ENCODE measurements around the gene NXPH2.

NXPH2 gene

GRCh38 chr2:138707392-138708074 lies 72.7 kb downstream of the NXPH2 start:
- FAIRE-seq (no peak), DNase-seq (ENCODE audit: insufficient read length) (no peak)
- no peak for TF ChIP-seq POLR2AphosphoS5 (IDR thresholded peaks at IDR 0.05; ENCODE audit: low read depth, low read length)
- TF ChIP-seq TAF1 (IDR thresholded peaks at IDR 0.05; ENCODE audit: borderline replicate concordance, low read depth, low read length) = no peak
- no peak for TF ChIP-seq POLR2A (IDR thresholded peaks at IDR 0.05; ENCODE audit: low read depth, low read length)

DNA sequence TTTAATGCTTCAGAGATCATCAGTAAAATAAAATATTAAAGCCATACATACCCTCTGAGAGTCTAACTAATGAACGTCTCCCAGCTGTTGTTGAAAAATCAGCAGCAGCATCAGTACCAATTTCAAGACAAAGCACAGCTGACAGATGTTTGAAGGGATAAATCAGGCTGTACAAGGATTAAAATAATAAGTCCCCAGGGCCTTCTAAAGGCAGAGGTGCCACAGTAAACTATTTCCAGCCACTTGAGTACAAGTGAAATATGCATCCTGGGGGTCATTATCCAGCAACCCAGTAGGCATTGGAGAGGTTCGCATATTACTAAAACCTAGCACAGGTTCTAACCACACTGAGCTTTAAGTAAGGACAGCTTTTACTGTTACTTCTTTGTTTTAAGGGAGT lies 76.9 kb downstream of the NXPH2 start:
- no peak for TF ChIP-seq POLR2AphosphoS5 (IDR thresholded peaks at IDR 0.05; ENCODE audit: low read depth, low read length)
- TF ChIP-seq TAF1 (IDR thresholded peaks at IDR 0.05; ENCODE audit: borderline replicate concordance, low read depth, low read length) = no peak
- no peak for TF ChIP-seq POLR2A (IDR thresholded peaks at IDR 0.05; ENCODE audit: low read depth, low read length)
- DNase-seq (ENCODE audit: insufficient read length) (no peak), FAIRE-seq (no peak)

GRCh38 chr2:138700716-138701115 lies 79.5 kb downstream of the NXPH2 start:
- FAIRE-seq = no peak
- no peak for TF ChIP-seq POLR2AphosphoS5 (IDR thresholded peaks at IDR 0.05; ENCODE audit: low read depth, low read length)
- TF ChIP-seq POLR2A (IDR thresholded peaks at IDR 0.05; ENCODE audit: low read depth, low read length) = no peak
- no peak for TF ChIP-seq TAF1 (IDR thresholded peaks at IDR 0.05; ENCODE audit: borderline replicate concordance, low read depth, low read length)
- no peak for DNase-seq (ENCODE audit: insufficient read length)

GRCh38 chr2:138699421-138699820 lies 80.8 kb downstream of the NXPH2 start:
- DNase-seq (ENCODE audit: insufficient read length) = no peak
- TF ChIP-seq POLR2AphosphoS5 (IDR thresholded peaks at IDR 0.05; ENCODE audit: low read depth, low read length) (no peak), TAF1 (IDR thresholded peaks at IDR 0.05; ENCODE audit: borderline replicate concordance, low read depth, low read length) (no peak), POLR2A (IDR thresholded peaks at IDR 0.05; ENCODE audit: low read depth, low read length) (no peak)
- FAIRE-seq = no peak

DNA sequence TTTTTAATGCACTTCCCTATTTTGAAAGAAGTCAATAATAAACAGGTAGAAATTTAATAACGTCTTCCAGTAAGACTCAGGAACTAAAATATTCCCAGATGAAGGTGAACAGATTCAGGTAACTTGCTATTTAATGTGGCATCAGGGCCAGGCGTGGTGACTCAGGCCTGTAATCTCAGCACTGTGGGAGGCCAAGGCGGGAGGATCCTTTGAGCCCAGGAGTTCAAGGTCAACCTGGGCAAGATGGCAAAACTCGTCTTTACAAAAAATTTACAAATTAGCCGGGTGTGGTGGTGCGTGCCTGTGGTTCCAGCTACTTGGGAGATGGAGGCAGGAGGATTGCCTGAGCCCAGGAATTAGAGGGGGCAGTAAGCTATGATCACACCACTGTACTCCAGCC lies 81.8 kb downstream of the NXPH2 start:
- FAIRE-seq (no peak), DNase-seq (ENCODE audit: insufficient read length) (no peak)
- TF ChIP-seq POLR2A (IDR thresholded peaks at IDR 0.05; ENCODE audit: low read depth, low read length) (no peak), POLR2AphosphoS5 (IDR thresholded peaks at IDR 0.05; ENCODE audit: low read depth, low read length) (no peak), TAF1 (IDR thresholded peaks at IDR 0.05; ENCODE audit: borderline replicate concordance, low read depth, low read length) (no peak)

DNA sequence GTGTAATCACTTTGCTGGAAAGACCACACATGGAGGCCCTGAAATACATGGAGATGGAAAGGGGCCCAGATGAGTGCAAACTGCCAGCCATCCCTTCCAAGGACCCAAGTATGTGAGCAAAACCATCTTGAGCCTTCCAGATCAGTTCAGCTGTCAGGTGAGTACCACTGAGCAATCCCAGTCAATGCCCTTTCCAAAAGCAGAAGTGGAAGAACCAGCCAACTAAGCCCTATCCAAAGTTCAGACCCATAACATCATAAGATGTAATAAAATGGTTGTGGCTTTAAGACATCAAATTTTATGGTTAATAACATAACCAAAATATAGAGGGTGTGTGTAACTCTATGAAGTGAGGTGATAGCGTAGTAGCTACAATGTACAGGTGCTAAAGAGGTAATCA lies 88.5 kb downstream of the NXPH2 start:
- DNase-seq (ENCODE audit: insufficient read length) (no peak), FAIRE-seq (no peak)
- no peak for TF ChIP-seq POLR2A (IDR thresholded peaks at IDR 0.05; ENCODE audit: low read depth, low read length)
- TF ChIP-seq TAF1 (IDR thresholded peaks at IDR 0.05; ENCODE audit: borderline replicate concordance, low read depth, low read length) = no peak
- TF ChIP-seq POLR2AphosphoS5 (IDR thresholded peaks at IDR 0.05; ENCODE audit: low read depth, low read length) = no peak

- DNase-seq (ENCODE audit: insufficient read length) = no peak
- no peak for FAIRE-seq
- TF ChIP-seq POLR2A (IDR thresholded peaks at IDR 0.05; ENCODE audit: low read depth, low read length) = no peak
- TF ChIP-seq TAF1 (IDR thresholded peaks at IDR 0.05; ENCODE audit: borderline replicate concordance, low read depth, low read length) = no peak
- no peak for TF ChIP-seq POLR2AphosphoS5 (IDR thresholded peaks at IDR 0.05; ENCODE audit: low read depth, low read length)
These were observed 90.5 kb downstream of the NXPH2 start for GRCh38 chr2:138689705-138690104.

- no peak for TF ChIP-seq POLR2AphosphoS5 (IDR thresholded peaks at IDR 0.05; ENCODE audit: low read depth, low read length)
- no peak for TF ChIP-seq POLR2A (IDR thresholded peaks at IDR 0.05; ENCODE audit: low read depth, low read length)
- TF ChIP-seq TAF1 (IDR thresholded peaks at IDR 0.05; ENCODE audit: borderline replicate concordance, low read depth, low read length) = no peak
- FAIRE-seq = no peak
- no peak for DNase-seq (ENCODE audit: insufficient read length)
These were observed 98.0 kb downstream of the NXPH2 start for GRCh38 chr2:138682163-138682562.

GRCh38 chr2:138677221-138677620 lies 103.0 kb downstream of the NXPH2 start:
- TF ChIP-seq TAF1 (IDR thresholded peaks at IDR 0.05; ENCODE audit: borderline replicate concordance, low read depth, low read length) (no peak), POLR2AphosphoS5 (IDR thresholded peaks at IDR 0.05; ENCODE audit: low read depth, low read length) (no peak), POLR2A (IDR thresholded peaks at IDR 0.05; ENCODE audit: low read depth, low read length) (no peak)
- no peak for FAIRE-seq

DNA sequence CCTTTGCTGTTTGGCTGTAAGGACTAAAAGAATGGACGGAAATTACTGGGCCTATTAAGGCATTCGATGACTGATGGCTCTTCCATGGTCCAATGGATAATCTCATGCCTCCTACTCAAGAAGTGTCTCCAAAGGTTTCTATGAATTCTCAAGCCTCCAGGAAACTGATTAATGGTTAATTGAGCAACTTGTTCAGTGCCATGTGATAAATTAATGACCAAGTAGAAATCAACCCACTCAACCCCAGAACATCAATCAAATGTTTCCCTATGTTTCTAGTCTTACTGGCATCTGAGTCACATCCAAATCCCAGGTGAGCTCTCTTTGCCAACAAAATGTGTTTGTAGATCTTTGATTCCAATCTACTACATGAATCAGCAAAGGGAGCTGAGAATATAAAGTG lies 103.6 kb downstream of the NXPH2 start:
- TF ChIP-seq POLR2A (IDR thresholded peaks at IDR 0.05; ENCODE audit: low read depth, low read length) (no peak), POLR2AphosphoS5 (IDR thresholded peaks at IDR 0.05; ENCODE audit: low read depth, low read length) (no peak), TAF1 (IDR thresholded peaks at IDR 0.05; ENCODE audit: borderline replicate concordance, low read depth, low read length) (no peak)
- FAIRE-seq = no peak
- no peak for DNase-seq (ENCODE audit: insufficient read length)

More at GRCh38 chr2:138677221-138677620, 103.0 kb downstream of the NXPH2 start:
- no peak for DNase-seq (ENCODE audit: insufficient read length)

DNA sequence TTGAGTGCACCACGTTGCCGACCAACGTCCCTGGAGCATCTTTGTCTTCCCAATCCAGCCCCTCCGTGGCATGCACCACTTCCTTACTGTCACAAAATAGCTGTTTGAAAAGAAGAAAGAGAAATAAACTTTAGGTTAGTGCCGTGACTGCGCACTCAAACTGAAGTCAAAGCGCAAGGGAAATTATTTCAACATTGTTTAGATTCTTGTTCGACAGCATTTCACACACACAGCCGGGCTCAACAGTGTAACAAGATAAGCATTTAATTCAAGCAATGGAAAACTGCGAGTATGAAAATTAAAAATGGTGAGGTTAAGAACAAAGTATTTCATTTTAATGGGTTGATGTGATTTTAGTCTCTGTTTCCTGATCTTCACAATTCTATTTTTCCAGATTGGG lies 108.6 kb downstream of the NXPH2 start:
- FAIRE-seq (no peak), DNase-seq (ENCODE audit: insufficient read length) (no peak)
- no peak for TF ChIP-seq TAF1 (IDR thresholded peaks at IDR 0.05; ENCODE audit: borderline replicate concordance, low read depth, low read length)

DNA sequence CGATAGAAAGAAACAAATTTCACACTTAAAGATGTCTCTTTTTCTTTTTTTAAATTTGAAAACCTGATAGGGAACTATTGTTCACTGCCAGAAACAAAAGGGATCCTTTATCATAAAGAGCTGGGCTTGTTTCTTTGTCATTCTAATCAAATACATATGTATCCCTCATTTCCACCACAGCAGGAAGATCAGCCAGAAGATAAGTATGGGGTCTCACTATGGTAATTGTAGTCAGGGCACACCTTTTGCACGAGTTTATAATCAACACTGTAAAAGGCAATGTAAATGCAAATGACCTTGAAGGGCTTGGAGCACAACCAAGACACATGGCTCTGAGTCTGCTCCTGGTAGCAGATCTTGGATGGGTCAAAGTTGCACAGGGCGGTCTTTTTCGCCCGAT lies 109.5 kb downstream of the NXPH2 start:
- DNase-seq (ENCODE audit: insufficient read length) (no peak), FAIRE-seq (no peak)
- TF ChIP-seq TAF1 (IDR thresholded peaks at IDR 0.05; ENCODE audit: borderline replicate concordance, low read depth, low read length) = no peak
- no peak for TF ChIP-seq POLR2AphosphoS5 (IDR thresholded peaks at IDR 0.05; ENCODE audit: low read depth, low read length)
- no peak for TF ChIP-seq POLR2A (IDR thresholded peaks at IDR 0.05; ENCODE audit: low read depth, low read length)
